ENCODE data around the gene GHR. TPM values are rescaled to one million over a fixed set of nuclear protein-coding genes. Genes with fewer than 3 reads are reported as not detected.

Gene GHR
- polyA plus RNA-seq, 3 donors: not detected

DNA sequence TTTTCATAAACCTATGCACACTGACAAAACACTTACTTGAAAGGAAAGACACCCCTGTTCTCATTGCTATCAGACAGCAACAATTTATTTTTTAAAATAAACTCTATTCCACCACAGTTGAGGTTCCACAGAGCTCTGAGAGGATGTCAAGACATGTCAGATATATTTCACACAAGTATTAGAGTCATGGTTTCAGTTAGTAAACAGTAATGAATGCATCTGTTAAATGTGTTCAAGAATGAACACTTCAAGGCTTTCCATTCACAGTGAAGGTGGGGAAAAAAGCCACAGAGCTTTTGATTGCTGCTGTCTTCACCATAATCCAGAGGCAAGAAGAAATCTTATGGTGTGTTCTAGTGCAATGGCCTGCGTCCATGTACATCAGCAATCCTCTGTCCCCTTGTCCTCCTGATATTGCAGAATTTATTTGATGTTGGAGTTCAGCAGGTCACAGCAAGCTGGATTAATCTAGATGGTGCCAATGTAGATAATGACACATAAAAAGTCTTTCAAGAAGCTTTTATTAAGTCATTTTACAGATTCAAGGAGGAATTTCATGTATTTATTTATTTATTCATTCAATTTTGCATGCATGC, 146.8 kb downstream of the GHR start:
- WGBS (ENCODE audit: insufficient coverage): no CpG with 5 or more reads among the region's 1 CpG
- Histone ChIP-seq H3K27me3 (ENCODE audit: control insufficient read depth in 2 of 2, insufficient read depth in 2 of 2, low read length in 2 of 2) (no peaks in the 10 kb centered on the region), H4K20me1 (ENCODE audit: insufficient read depth, low read length) (no peaks in the 10 kb centered on the region), H3K4me1 (ENCODE audit: control insufficient read depth in 1 of 2, insufficient read depth in 2 of 2, low read length in 2 of 2) (no peaks in the 10 kb centered on the region), H3K4me2 (replicated peaks; ENCODE audit: extremely low read depth, low read length, poor library complexity, severe bottlenecking) (no peak overlapping the region), H3K4me3 (replicated peaks in 1 of 3; ENCODE audit: low read depth in 2 of 3, low read length in 3 of 3) (no peak overlapping the region), H3K36me3 (replicated peaks in 1 of 2; ENCODE audit: control insufficient read depth in 1 of 2, insufficient read depth in 2 of 2, low read length in 2 of 2) (no peaks in the 10 kb centered on the region), H2AFZ (ENCODE audit: insufficient read depth, low read depth, low read length, poor library complexity, severe bottlenecking) (no peak overlapping the region), H3K27ac (ENCODE audit: low read depth in 1 of 2, low read length in 2 of 2) (no peak overlapping the region), H3K9me3 (replicated peaks in 1 of 2; ENCODE audit: control insufficient read depth in 1 of 2, insufficient read depth in 1 of 2, low read length in 2 of 2) (no peaks in the 10 kb centered on the region), H3K79me2 (ENCODE audit: insufficient read depth, low read length) (no peaks in the 10 kb centered on the region), H3K9ac (ENCODE audit: insufficient read depth, low read length, poor library complexity, severe bottlenecking) (no peak overlapping the region)
- H3K27me3 Mint-ChIP-seq (ENCODE audit: low read depth in 3 of 3): peaks cover 0 to 8% (median 1%) of the 10 kb centered on the region in 3 donors
- H3K4me3 Mint-ChIP-seq: no peak overlapping the region
- intact Hi-C loops (cut with micrococcal nuclease): no loop called here
- no peaks in the 10 kb centered on the region for H3K9me3 Mint-ChIP-seq
- TF ChIP-seq, protein P1, sequence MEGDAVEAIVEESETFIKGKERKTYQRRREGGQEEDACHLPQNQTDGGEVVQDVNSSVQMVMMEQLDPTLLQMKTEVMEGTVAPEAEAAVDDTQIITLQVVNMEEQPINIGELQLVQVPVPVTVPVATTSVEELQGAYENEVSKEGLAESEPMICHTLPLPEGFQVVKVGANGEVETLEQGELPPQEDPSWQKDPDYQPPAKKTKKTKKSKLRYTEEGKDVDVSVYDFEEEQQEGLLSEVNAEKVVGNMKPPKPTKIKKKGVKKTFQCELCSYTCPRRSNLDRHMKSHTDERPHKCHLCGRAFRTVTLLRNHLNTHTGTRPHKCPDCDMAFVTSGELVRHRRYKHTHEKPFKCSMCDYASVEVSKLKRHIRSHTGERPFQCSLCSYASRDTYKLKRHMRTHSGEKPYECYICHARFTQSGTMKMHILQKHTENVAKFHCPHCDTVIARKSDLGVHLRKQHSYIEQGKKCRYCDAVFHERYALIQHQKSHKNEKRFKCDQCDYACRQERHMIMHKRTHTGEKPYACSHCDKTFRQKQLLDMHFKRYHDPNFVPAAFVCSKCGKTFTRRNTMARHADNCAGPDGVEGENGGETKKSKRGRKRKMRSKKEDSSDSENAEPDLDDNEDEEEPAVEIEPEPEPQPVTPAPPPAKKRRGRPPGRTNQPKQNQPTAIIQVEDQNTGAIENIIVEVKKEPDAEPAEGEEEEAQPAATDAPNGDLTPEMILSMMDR (IDR thresholded peaks at IDR 0.05): no peak
- H3K4me1 Mint-ChIP-seq: no peaks in the 10 kb centered on the region
- no peaks in the 10 kb centered on the region for H3K36me3 Mint-ChIP-seq
- DNase-seq: no peak
- no peak overlapping the region for H3K27ac Mint-ChIP-seq

DNA sequence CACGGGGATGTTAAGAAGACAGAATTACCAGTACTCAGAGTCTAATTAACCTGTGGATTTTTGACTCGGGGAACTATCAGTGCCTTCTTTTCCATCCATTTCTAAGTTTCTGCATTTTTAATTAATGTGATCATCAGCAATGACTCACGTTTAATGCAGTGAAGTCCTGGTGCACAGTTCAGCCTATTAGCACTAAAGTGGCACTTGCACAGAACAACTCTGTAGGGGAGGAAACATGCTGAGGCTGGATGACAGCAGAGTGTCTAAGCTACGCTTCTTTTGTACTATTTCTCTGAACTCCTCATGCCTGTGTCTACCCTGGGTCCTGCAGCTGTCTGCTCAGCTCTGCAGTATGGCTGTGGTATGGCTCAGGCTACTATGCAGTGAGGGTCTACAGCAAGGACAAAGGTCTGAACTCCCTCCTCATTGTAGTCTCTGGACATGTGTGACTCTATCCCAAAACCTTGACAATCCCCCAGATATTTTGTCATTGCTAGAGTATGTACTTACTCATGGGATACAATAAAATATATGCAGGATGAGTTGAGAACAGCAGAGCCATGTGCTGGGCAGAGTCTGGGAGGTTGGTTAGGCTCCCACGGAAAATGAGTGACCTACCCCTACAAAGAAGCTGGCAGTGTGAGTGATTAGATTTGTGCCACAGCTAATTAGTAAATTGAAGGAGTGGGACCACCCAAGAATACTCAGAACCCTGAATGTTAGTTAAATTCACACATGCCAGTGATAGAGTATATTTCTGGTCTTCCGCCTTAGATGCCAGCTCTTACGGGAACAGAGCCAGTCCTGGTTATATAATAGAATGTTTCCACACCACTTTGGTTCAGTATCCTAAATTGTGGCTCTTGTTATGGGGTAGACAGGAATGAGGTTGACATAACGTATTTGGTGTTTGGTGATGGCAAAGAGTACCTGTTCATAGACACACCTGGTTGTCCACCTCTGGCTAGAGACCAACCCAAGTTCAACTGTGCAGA, 148.0 kb downstream of the GHR start:
- H3K27me3 Mint-ChIP-seq (ENCODE audit: low read depth in 3 of 3): peaks cover 0 to 8% (median 5%) of the 10 kb centered on the region in 3 donors
- Histone ChIP-seq H4K20me1 (ENCODE audit: insufficient read depth, low read length) (no peaks in the 10 kb centered on the region), H2AFZ (ENCODE audit: insufficient read depth, low read depth, low read length, poor library complexity, severe bottlenecking) (no peak overlapping the region), H3K4me1 (ENCODE audit: control insufficient read depth in 1 of 2, insufficient read depth in 2 of 2, low read length in 2 of 2) (no peaks in the 10 kb centered on the region), H3K36me3 (replicated peaks in 1 of 2; ENCODE audit: control insufficient read depth in 1 of 2, insufficient read depth in 2 of 2, low read length in 2 of 2) (no peaks in the 10 kb centered on the region), H3K4me2 (replicated peaks; ENCODE audit: extremely low read depth, low read length, poor library complexity, severe bottlenecking) (no peak overlapping the region), H3K27ac (ENCODE audit: low read depth in 1 of 2, low read length in 2 of 2) (no peak overlapping the region), H3K9ac (ENCODE audit: insufficient read depth, low read length, poor library complexity, severe bottlenecking) (no peak overlapping the region), H3K79me2 (ENCODE audit: insufficient read depth, low read length) (no peaks in the 10 kb centered on the region), H3K4me3 (replicated peaks in 1 of 3; ENCODE audit: low read depth in 2 of 3, low read length in 3 of 3) (no peak overlapping the region), H3K27me3 (ENCODE audit: control insufficient read depth in 2 of 2, insufficient read depth in 2 of 2, low read length in 2 of 2) (no peaks in the 10 kb centered on the region), H3K9me3 (replicated peaks in 1 of 2; ENCODE audit: control insufficient read depth in 1 of 2, insufficient read depth in 1 of 2, low read length in 2 of 2) (no peaks in the 10 kb centered on the region)
- TF ChIP-seq, protein P1 (IDR thresholded peaks at IDR 0.05): no peak
- intact Hi-C loops (cut with micrococcal nuclease): no loop called here
- H3K4me3 Mint-ChIP-seq: no peak overlapping the region
- no peaks in the 10 kb centered on the region for H3K9me3 Mint-ChIP-seq
- H3K36me3 Mint-ChIP-seq: no peaks in the 10 kb centered on the region
- WGBS (ENCODE audit: insufficient coverage): 80% methylated on average over 1 of the region's 8 CpGs
- no peak for DNase-seq
- H3K27ac Mint-ChIP-seq: no peak overlapping the region
- H3K4me1 Mint-ChIP-seq: no peaks in the 10 kb centered on the region
